SKM-1 treated with dmso at 0.1 percent for 144 hours (cell line): ENCODE results near the gene FAM20C.

Experiments
- DNase-seq: peaks from one replicate; lab custom pipeline; 2025; ENCODE audit not compliant: unreplicated experiment; lab: John Stamatoyannopoulos, UW

FAM20C gene

DNA sequence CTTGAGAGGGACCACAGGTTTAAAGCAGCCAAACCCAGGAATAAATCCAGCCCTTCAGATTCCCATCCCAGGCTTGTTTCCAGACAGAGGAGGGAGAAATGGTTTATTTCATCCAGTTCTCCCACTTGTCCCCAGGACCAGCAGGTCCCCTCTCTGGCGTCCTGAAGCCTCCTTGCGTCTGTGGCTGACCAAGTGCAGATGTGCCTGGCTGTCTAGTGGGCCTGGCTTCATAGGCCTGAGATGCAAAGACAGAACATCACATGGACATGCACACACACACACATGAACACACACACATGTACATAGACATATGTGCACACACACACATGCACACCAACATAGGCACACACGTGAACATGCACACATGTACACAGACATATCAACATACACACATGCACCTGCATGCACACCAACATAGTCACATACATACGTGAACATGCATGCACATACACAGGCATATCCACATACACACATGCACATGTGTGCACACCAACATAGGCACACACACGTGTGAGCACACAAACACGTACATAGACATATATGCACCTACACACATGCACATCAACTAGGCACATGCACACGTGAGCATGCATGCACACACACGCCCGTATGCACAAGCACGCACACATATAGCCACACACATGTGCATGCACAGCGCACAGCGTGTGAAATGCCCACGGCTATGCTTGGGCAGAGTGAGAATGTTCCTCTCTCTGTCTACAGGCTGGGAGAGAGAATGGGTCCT, 108.3 kb downstream of the FAM20C start:
- DNase-seq = no peak

DNA sequence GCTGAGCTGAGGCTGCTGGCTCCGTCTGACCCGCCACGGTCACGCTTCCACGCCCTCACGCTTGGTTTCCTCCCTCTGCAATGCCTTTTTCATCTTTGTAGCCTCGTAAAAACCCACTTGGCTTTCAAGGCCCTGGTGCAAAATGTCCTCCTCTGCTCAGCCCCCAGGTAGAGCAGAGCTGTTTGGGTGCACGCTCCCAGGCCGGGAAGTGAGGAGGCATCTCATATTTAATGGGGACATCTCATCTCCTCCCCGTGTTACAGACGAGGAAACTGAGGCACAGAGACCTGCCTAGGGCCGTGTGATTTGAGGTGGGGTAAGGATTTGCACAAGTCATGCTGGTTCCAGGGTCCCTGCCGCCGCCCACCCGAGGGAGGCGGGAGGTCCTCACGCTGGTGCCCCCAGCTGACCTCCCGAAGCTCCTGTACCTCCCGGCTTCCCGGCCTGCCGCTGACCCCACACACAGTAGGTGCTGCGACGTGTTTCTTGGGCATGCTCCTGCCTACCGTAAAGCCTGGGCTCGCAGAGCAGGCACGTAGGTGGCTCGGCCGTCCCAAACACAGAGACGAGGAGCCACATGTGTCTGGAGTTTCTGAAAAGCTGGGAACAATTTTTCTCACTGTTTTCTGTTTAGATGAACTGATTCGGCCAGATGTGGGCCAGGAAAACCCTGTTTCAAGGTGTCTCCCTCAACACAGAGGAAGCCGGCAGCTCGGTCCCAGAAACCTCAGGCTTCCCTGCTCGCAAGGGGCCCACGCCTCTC, 109.1 kb downstream of the FAM20C start:
- DNase-seq = no peak

DNA sequence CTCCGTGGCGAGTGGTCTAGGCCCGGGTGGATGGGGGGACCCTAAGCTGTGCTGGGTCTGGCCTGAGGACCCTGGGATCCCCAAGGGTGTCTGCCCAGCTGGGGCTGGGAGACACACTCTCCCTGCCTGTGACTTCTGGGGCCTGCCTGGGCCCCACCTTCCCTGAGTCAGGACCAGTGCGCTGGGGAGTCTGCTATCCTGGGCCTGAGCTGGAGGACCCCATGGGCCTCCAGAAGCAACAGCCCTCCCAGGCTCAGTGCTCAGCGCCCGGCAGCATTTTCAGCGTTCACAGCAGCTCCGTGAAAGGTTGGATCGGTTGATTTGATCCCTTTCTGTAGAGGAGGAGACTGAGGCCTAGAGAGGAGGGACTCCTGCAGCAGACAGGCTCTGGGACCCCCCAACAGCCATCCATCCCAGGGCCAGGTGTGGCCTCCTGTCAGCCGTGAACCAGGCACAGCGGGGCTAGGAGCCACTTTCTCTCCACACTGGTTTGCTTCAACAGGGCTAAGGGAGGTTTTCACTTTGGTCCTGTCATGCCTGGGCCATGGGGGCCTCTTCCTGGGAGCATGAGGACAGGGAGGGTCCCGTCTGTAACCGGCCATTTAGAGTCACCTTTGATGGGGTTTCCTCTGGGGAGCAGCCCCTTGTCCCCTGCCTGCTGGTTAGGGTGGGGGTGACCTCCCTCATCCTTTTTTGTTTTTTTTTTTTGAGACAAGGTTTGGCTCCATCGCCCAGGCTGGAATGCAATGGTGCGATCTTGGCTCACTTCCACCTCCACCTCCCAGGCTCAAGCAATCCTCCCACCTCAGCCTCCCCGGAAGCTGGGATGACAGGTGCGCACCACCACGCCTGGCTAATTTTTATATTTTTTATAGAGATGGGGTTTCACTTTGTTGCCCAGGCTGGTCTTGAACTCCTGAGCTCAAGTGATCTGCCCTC, 110.0 kb downstream of the FAM20C start:
- DNase-seq = no peak

DNA sequence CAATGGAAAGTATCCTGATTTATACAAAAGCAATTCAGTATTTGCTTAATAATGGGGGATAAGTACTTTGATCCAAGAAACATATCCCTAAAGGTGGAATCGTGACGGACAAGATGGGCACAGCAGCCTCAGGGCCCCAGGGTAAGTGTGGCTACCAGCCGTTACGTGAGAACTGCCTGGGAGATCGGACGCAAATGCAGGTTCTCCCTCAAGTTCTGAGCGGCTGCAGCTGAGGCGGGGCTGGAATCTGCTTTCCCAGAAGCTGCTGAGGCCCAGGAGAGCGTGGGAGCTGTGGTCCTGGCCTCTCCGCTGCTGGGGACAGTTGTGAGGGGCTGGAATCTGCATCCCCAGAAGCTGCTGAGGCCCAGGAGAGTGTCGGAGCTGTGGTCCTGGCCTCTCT, 111.1 kb downstream of the FAM20C start:
- DNase-seq = no peak

DNA sequence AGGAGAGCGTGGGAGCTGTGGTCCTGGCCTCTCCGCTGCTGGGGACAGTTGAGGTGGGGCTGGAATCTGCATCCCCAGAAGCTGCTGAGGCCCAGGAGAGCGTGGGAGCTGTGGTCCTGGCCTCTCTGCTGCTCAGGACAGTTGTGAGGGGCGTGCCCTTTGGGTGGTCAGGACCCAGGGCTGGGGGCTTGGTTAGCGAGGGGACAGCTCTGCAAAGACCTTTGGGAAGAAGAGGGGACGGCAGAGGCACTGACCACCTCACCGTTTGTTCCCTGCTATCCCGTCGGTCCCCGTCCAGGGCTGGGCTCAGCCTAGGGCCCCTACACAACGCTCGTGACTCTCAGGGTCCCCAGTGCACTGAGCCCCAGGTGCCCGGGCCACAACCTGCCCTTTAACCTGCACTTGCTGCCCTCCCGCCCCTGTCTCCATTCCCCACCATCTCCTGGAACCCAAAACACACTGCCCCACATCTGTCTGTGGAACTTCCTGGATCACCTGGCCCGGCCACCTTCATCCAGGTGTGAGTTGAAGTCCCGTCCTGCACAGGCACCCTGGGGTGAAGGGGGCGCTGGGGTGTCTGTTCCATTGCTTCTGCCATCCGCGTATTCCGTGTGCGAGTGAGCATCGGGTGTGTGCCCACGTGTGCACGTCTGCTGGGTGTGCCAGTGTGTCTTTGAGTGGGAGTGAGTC, 111.7 kb downstream of the FAM20C start:
- DNase-seq = no peak

DNA sequence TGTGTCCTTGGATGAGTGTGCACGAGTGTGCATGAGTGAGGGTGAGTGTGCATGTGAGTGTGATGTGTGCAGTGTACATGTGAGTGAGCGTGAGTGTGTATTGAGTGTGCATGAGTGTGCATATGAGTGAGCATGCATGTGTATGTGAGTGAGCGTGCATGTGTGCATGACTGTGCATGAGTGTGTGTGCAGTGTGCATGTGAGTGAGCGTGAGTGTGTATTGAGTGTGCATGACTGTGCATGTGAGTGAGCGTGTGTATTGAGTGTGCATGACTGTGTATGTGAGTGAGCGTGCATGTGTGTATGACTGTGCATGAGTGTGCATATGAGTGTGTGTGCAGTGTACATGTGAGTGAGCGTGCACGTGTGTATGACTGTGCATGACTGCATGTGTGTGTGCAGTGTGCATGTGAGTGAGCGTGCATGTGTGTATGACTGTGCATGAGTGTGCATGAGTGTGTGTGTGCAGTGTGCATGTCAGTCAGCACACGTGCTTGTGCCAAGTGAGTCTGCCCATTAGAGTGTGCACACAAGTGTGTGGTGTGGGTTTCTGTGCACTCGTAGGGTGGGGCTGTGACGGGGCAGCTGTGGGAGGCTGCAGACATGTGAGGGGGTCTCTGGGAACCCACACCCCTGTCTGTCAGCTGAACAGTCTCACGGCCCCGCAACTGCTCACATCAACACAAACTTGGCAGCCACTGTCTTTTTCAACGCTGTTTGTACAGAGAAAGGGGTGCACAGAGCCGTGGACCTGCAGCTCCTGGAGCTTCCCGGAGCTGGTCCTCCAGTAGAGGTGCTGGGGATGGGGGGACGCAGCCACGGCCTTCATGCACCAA, 112.4 kb downstream of the FAM20C start:
- DNase-seq = no peak

DNA sequence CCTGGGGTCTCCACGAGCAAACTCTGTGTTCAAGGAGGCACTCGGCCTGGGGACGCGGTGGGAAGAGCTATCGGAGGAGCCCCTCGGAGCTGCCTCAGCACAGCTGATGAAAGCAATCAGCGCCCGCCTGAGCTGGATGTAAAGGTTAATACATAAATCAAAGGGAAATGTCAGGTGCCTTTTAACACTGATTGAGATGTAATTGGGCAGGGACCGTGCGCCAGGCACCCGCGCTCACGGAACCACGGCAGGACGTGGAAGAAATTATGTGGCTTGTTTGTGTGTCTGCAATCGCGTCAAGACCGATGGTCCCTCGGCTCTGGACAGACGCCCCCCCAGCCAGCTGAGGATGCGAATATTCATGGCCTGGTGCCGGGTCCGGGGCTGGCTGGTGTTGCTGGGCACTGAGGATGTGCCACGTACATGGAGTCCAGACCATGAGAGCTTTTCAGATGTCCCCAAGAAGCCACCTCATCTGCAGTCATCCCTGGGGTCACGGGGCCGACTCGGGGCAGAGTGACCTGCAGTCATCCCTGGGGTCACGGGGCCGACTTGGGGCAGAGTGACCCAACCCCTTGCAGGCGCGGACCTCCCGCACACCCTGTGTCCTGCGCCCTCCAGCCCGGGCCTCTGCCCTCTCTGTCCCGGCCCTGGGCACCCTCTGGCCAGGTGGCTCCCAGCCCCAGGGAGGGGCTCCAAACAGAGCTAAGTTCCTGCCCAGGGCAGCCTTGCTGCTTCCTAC, 113.2 kb downstream of the FAM20C start:
- DNase-seq = no peak

DNA sequence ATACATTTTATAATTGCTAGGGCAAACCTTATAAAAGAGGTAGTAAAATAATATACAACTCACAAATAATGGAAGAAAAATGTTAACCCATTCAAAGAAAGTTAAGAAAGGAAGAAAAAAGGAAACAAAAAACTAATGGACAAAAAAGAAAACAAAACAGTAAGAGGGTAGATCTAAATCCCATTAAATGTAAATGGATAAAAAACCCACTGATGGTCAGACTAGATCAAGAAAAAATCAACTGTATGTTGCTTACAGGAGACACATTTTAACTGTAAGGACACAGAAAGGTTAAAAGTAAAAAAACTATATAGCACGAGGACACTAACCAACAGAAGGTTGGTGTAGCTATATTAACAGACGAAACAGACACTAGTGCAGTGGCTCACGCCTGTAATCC, 115.6 kb downstream of the FAM20C start:
- DNase-seq = no peak

DNA sequence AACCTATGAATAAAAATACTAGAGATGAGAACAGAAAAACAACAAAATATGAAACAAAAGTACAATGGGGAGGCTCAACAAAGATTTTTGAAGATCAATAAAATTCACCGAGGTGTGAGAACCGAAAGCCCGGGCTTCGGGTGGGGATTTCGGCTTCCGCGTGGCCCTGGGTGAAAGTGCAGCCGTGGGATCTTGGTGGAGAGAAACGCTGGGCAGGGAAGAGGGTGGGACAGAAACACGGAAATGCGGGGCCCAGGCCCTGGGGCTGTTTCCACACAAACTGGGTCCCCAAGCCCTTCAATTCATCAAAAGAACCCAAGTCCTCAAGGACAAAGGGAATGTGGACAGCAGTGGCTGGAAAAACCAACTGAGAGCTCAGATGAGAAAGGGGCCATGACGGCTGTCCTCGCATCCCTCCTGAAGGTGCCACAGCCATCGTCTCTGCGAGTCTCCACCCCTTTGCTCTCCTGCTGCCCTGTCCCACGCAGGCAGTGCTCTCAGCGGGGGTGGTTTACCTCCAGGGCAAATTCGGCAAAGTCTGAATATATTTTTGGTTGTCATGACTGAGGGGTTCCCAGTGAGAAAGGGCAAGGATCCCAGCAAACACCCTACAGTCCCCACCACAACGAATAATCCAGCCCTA, 117.3 kb downstream of the FAM20C start:
- DNase-seq = no peak
